Head of caudate nucleus (tissue), 42 donors: ENCODE data around the gene RETREG3.
A peak's percentile ranks its signal among the peaks of the same experiment; 100 is the strongest.
"Not testable (repeated sequence)": the region's sequence is repeated elsewhere in the genome, so short reads cannot be mapped to it uniquely, and the experiment has no call there.

ENCODE experiments used
- DNase-seq, 42 donors: peaks; one replicate each; pipeline versions ENCODE4 v3.0.0 to v3.0.0-alpha.2; 2020 to 2021; ENCODE audit warnings: mixed read lengths in 7 of 42
- intact Hi-C: fragments of 100-400 bp; cut with DNase I; formaldehyde crosslinking; loops from one replicate; pipeline ENCODE4 v1.15.0; 2022

Gene RETREG3

DNA sequence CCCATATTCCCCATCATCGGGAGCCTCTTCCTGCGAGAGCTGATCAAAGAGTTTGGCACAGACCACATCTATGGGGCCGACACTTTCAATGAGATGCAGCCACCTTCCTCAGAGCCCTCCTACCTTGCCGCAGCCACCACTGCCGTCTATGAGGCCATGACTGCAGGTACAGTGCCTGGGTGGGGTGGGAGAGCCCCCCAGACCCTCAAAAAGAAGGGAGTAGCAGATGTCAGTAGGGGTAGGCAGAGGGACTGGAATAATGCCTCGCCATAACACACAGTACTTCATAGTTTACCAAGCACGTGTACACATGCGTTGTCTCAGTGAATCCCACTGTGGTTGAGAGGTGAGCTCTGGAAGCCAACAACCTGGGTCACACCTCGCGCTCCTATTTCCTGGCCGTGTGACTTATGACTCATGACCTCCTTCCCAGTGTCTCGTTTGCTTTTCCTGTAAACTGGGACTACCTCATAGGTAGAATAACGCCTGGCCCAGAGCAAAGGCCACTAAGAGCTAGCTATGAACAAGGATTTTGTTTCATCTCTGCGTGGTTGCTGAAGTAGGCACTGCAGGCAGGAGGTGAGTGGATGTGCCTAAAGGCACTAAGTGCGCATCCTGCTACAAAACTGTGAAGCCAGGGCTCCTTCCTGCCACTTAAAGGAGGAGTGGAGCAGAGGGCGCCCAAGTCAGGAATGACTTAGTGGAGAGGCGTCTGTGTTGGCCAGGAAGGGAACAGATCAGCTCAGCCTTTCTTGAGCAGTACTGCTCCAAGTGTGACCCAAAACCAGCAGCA lies 67.9 kb downstream of the RETREG3 start:
- intact Hi-C loops, result no loop called here
- no peak for DNase-seq

DNA sequence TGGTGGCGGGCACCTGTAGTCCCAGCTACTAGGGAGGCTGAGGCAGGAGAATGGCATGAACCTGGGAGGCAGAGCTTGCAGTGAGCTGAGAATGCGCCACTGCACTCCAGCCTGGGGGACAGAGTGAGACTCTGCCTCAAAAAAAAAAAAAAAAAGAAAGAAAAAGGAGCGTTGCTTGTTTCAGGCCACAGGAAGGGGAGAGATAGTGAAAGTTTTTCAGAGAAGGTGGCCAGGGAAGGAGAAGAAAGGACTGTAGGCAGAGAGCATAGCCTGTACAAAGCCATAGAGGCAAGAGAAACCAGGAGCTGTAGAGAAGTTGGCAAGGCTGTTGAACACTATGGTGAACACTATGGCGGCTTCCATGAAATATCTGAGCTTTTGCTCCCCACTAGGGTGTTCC lies 68.6 kb downstream of the RETREG3 start:
- DNase-seq, intact Hi-C loops: not testable (repeated sequence)

DNA sequence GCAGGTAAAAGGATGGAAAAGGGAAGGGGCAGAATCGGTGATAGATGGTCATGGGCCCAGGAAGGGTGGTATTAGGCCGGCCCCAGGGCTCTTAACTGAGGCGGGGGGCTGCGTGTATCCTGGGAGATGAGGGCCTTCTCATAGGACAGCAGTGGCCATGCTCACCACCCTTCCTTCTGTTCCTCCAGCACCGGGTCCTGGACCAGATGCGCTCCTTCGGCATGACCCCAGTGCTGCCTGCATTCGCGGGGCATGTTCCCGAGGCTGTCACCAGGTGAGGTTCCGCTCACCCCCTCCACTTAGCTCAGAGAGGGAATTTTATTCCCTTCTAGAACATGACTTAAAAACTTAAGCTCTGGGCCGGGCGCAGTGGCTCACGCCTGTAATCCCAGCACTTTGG lies 70.7 kb downstream of the RETREG3 start:
- no peak for DNase-seq
- intact Hi-C loops, result no loop called here

DNA sequence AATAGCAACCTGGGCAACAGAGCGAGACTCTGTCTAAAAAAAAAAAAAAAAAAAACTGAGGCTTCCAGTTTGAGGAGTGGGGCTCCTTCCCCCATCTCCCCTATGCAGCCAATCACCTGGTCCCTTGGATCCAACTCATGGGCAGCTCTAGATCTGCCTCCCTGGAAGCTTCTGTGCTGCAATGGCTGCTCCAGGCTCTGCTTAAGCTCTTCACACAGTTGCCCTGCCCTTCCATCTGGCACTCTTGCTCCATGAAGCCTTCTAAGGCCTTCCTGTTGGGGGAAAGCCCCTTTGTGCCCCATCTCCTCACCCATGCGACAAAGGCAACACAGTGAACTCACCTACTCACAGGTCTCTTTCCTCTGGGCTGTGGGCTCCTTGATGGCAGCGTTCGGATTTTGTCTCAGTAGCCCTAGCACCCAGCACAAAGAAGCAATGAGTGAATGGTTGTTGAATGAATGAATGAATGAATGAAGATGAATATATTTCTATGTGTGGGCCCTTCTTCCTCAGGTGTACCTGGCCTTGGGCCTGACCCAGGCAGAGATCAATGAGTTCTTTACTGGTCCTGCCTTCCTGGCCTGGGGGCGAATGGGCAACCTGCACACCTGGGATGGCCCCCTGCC lies 71.2 kb downstream of the RETREG3 start:
- intact Hi-C loops, result no loop called here
- DNase-seq, result no peak

DNA sequence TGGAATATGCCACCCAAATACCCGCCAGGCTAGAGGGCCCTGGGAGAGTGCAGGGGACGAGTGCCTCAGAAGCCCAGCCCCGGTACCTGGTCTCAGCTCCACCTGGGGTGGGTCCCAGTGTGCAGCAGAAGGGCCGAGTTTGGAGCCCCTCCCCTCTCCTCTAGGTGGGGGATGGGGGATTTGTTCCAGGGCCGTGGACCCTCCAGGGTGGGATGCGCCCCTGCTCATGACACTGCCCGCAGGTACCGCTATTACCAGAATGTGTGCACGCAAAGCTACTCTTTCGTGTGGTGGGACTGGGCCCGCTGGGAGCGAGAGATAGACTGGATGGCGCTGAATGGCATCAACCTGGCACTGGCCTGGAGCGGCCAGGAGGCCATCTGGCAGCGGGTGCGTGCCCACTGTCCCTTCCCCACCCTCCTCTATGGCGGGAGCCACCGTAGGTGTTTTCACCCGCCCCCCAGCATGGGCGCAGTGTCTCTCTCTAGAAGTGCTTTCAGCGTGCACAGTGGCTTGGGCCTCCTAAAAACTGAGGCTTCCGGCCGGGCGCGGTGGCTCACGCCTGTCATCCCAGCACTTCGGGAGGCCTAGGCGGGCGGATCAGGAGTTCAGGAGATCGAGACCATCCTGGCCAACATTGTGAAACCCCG lies 71.9 kb downstream of the RETREG3 start:
- DNase-seq, result no peak

GRCh38 chr17:42536372-42537155 lies 72.6 kb downstream of the RETREG3 start:
- intact Hi-C loops, result no loop called here
- peak in 41 of 42 donors; percentile 63 to 91 (median 79) for DNase-seq

More for the DNA sequence above, 71.9 kb downstream of the RETREG3 start:
- intact Hi-C loops, result no loop called here

DNA sequence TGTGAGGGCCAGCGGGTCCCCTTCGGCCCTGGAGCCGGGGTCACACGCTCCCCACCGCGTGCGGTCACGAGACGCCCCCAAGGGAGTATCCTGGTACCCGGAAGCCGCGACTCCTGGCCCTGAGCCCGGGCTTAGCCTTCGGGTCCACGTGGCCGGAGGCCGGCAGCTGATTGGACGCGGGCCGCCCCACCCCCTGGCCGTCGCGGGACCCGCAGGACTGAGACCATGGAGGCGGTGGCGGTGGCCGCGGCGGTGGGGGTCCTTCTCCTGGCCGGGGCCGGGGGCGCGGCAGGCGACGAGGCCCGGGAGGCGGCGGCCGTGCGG lies 73.2 kb downstream of the RETREG3 start, which contains the start of gene NAGLU:
TSS of gene NAGLU (plus strand) at position 194 of the 324 bp plus-strand sequence. CDS start at position 226, 32 bp downstream.
- intact Hi-C loops, result no loop called here
- DNase-seq, result peak; percentile 87 to 99 (median 96)

GRCh38 chr17:42535155-42536047 lies 73.8 kb downstream of the RETREG3 start:
- DNase-seq, result peak in 1 of 42 donors; percentile 33
- intact Hi-C loops, result no loop called here

DNA sequence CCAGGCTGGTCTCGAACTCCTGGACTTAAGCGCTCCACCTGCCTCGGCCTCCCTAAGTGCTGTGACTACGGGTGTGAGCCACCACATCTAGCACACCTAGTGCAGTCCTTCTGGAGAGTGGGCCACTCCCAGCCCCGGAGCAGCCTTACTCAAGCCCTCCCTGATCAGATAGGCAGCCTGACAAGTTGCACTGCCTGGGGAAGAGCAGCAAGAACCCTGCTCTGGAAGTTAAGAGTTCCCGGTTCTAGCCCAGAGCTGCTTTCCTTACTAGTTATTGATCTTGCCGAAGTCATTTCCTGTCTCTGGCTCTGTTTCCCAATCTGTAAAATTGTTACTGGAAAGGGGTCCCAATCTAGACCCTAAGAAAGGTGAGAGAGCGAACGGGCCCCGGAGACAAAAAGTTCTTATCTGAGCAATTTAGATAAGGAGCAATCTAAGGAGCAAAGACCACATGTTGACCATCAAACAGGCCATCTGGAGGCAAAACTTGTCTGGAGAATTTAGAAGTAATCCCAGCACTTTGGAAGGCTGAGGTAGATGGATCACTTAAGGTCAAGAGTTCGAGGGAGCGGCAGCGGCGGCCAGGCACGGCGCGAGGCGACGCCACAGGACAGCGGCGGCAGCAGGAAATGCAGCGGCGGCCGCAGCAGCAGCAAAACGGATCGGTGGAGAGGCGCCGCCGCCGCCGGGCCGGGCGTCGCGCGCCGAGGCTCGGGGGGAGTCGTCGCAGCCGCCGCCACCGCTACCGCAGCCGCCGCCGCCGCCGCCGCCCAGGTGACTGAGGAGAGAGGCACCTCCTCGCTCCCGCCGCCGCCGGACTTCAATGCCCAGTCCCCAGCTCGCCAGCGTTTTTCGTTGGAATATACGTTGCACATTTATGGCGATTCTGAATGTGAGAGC lies 77.5 kb downstream of the RETREG3 start:
- peak in 40 of 42 donors; percentile 37 to 85 (median 68) for DNase-seq

DNA sequence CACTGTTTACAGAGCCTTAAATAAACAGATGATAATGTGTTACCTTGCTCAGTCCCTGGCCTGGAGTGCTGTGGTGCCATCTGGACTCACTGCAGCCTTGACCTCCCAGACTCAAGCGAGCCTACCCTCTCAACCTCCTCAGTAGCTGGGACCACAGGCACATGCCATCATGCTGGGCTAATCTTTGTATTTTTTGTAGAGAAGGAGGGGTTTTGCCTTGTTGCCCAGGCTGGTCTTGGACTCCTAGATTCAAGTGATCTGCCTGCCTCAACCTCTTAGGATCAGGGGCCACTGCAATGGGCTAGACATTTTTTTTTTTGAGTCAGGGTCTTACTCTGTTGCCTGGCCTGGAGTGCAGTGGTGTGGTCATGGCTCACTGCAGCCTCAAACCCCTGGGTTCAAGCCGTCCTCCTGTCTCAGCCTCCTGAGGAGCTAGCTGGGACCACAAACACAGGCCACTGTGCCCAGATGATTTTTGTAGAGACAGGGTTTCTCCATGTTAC lies 78.2 kb downstream of the RETREG3 start:
- DNase-seq, result no peak

More for the DNA sequence above, 77.5 kb downstream of the RETREG3 start:
- intact Hi-C loops, result no loop called here

More for the DNA sequence above, 78.2 kb downstream of the RETREG3 start:
- intact Hi-C loops, result no loop called here
